ENCODE measurements around the gene ATL1.

DNA sequence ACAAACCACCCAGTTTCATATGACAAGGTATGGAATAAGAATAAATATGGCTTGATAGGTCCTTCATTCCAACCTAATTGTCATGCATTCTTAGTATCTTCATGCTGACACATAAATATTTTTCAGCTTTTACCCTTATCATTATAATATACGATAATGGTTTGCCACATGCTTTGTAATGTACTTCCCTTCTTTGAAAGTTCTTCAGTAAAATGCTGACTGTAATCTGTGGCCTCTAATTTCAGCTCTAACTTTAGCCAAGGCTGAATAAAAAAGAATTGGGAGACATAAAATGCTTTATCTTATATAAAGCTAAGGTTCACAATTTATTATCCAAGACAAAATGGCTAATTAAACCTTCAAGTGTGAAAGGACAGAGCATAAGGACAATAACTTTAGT, 24.9 kb upstream of the ATL1 start:
- TF ChIP-seq, protein P1, sequence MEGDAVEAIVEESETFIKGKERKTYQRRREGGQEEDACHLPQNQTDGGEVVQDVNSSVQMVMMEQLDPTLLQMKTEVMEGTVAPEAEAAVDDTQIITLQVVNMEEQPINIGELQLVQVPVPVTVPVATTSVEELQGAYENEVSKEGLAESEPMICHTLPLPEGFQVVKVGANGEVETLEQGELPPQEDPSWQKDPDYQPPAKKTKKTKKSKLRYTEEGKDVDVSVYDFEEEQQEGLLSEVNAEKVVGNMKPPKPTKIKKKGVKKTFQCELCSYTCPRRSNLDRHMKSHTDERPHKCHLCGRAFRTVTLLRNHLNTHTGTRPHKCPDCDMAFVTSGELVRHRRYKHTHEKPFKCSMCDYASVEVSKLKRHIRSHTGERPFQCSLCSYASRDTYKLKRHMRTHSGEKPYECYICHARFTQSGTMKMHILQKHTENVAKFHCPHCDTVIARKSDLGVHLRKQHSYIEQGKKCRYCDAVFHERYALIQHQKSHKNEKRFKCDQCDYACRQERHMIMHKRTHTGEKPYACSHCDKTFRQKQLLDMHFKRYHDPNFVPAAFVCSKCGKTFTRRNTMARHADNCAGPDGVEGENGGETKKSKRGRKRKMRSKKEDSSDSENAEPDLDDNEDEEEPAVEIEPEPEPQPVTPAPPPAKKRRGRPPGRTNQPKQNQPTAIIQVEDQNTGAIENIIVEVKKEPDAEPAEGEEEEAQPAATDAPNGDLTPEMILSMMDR (IDR thresholded peaks at IDR 0.05) = no peak
- TF ChIP-seq POLR2AphosphoS5 (IDR thresholded peaks at IDR 0.05; ENCODE audit: low read depth, low read length) (no peak), TCF7L2 (IDR thresholded peaks at IDR 0.05; ENCODE audit: low read depth, low read length) (no peak)

Measured in Panc1 (cell line).